MM.1S (cell line): Measurements from ENCODE around the gene PRRC1.

ENCODE experiments used
- DNase-seq: peaks from one replicate; pipeline ENCODE4 v3.0.0-alpha.2; 2015
- H2AFZ ChIP-seq: fragments of 300-600 bp; sonication (generic); 2 replicates; pipeline ENCODE4 v1.6.0; 2016; ENCODE audit warnings: antibody characterized with exemption, low read length
- H3F3A ChIP-seq: fragments of 300-600 bp; sonication (generic); 2 replicates; pipeline ENCODE4 v1.6.1; 2016; ENCODE audit warnings: mild to moderate bottlenecking, antibody characterized with exemption, low read length, moderate library complexity, mixed read lengths; ENCODE audit not compliant: insufficient read depth
- H3K27ac ChIP-seq: fragments of 300-600 bp; sonication (generic); 2 replicates; pipeline ENCODE4 v1.5.1; 2016; ENCODE audit warnings: mild to moderate bottlenecking, low read length
- H3K27me3 ChIP-seq: fragments of 300-600 bp; sonication (generic); replicated peaks from 2 replicates; pipeline ENCODE4 v1.6.0; 2016; ENCODE audit warnings: low read length; ENCODE audit not compliant: insufficient read depth
- H3K36me3 ChIP-seq: fragments of 300-600 bp; sonication (generic); replicated peaks from 2 replicates; pipeline ENCODE4 v1.6.1; 2016; ENCODE audit warnings: mild to moderate bottlenecking, low read length, mixed read lengths; ENCODE audit not compliant: insufficient read depth
- H3K4me1 ChIP-seq: fragments of 300-600 bp; sonication (generic); 2 replicates; pipeline ENCODE4 v1.6.1; 2016; ENCODE audit warnings: low read length, mixed read lengths
- H3K4me2 ChIP-seq: fragments of 300-600 bp; sonication (generic); 2 replicates; pipeline ENCODE4 v1.6.0; 2016; ENCODE audit warnings: low read depth, low read length
- H3K4me3 ChIP-seq: fragments of 300-600 bp; sonication (generic); 2 replicates; pipeline ENCODE4 v1.5.1; 2016; ENCODE audit warnings: low read length, mixed read lengths
- H3K79me2 ChIP-seq: fragments of 300-600 bp; sonication (generic); 2 replicates; pipeline ENCODE4 v1.6.1; 2016; ENCODE audit warnings: mixed run types, low read length, mixed read lengths
- H3K9ac ChIP-seq: fragments of 300-600 bp; sonication (generic); 2 replicates; pipeline ENCODE4 v1.6.1; 2016; ENCODE audit warnings: low read length, mixed read lengths
- H3K9me2 ChIP-seq: fragments of 300-600 bp; sonication (generic); replicated peaks from 2 replicates; pipeline ENCODE4 v1.6.1; 2016; ENCODE audit warnings: mild to moderate bottlenecking, low read length, mixed read lengths; ENCODE audit not compliant: insufficient read depth
- H3K9me3 ChIP-seq: fragments of 300-600 bp; sonication (generic); replicated peaks from 2 replicates; pipeline ENCODE4 v1.6.1; 2016; ENCODE audit warnings: mild to moderate bottlenecking, low read length, mixed read lengths; ENCODE audit not compliant: insufficient read depth
- H4K20me1 ChIP-seq: fragments of 300-600 bp; sonication (generic); 2 replicates; pipeline ENCODE4 v1.6.1; 2016; ENCODE audit warnings: mild to moderate bottlenecking, low read length, moderate library complexity, mixed read lengths; ENCODE audit not compliant: insufficient read depth
- CTCF ChIP-seq: fragments of 300-600 bp; sonication (generic); IDR thresholded peaks from 2 replicates; pipeline ENCODE4 v1.5.1; 2016; ENCODE audit warnings: antibody characterized with exemption, low read length, mixed read lengths
- EZH2 ChIP-seq: fragments of 300-600 bp; sonication (generic); optimal IDR thresholded peaks from 2 replicates; pipeline ENCODE3; 2017; ENCODE audit warnings: low read depth, mild to moderate bottlenecking, antibody characterized with exemption, low read length, mixed read lengths
- EZH2phosphoT487 ChIP-seq: fragments of 300-600 bp; sonication (generic); IDR thresholded peaks from 2 replicates; pipeline ENCODE4 v1.6.1; 2018; ENCODE audit warnings: antibody characterized with exemption, low read length

Gene PRRC1

GRCh38 chr5:127596501-127596900, 79.1 kb downstream of the PRRC1 start:
- Histone ChIP-seq H3F3A (no peaks in the 10 kb centered on the region), H4K20me1 (no peaks in the 10 kb centered on the region), H3K9ac (no peak overlapping the region), H3K36me3 (no peaks in the 10 kb centered on the region), H3K79me2 (no peaks in the 10 kb centered on the region), H3K27me3 (no peaks in the 10 kb centered on the region), H3K4me3 (no peak overlapping the region), H3K27ac (no peak overlapping the region), H3K4me1 (no peaks in the 10 kb centered on the region), H3K9me2 (no peaks in the 10 kb centered on the region), H3K9me3 (no peaks in the 10 kb centered on the region), H2AFZ (no peak overlapping the region), H3K4me2 (no peak overlapping the region)
- no peak for DNase-seq
- no peak for TF ChIP-seq EZH2phosphoT487
- TF ChIP-seq CTCF = no peak
- no peak for TF ChIP-seq EZH2

- Histone ChIP-seq H3K9me2 (no peaks in the 10 kb centered on the region), H3K27ac (no peak overlapping the region), H3K9ac (no peak overlapping the region), H3K79me2 (no peaks in the 10 kb centered on the region), H3K4me1 (no peaks in the 10 kb centered on the region), H3K4me2 (no peak overlapping the region), H3K27me3 (no peaks in the 10 kb centered on the region), H3K9me3 (no peaks in the 10 kb centered on the region), H3K4me3 (no peak overlapping the region), H4K20me1 (no peaks in the 10 kb centered on the region), H2AFZ (no peak overlapping the region), H3K36me3 (no peaks in the 10 kb centered on the region), H3F3A (no peaks in the 10 kb centered on the region)
- TF ChIP-seq EZH2phosphoT487 (no peak), CTCF (no peak), EZH2 (no peak)
- DNase-seq = no peak
Measured at GRCh38 chr5:127599320-127599719, 81.9 kb downstream of the PRRC1 start.

- no peaks in the 10 kb centered on the region for H3K9me2 ChIP-seq
- no peak overlapping the region for H3K27ac ChIP-seq
- no peaks in the 10 kb centered on the region for H3K4me1 ChIP-seq
- TF ChIP-seq EZH2 (no peak), CTCF (no peak), EZH2phosphoT487 (no peak)
- no peaks in the 10 kb centered on the region for H3K27me3 ChIP-seq
- H3K9ac ChIP-seq = no peak overlapping the region
- no peaks in the 10 kb centered on the region for H3F3A ChIP-seq
- no peaks in the 10 kb centered on the region for H3K36me3 ChIP-seq
- no peaks in the 10 kb centered on the region for H3K79me2 ChIP-seq
- no peak overlapping the region for H3K4me2 ChIP-seq
- no peaks in the 10 kb centered on the region for H4K20me1 ChIP-seq
- no peak overlapping the region for H3K4me3 ChIP-seq
- H3K9me3 ChIP-seq = no peaks in the 10 kb centered on the region
- H2AFZ ChIP-seq = no peak overlapping the region
- no peak for DNase-seq
Measured at GRCh38 chr5:127599847-127600246, 82.4 kb downstream of the PRRC1 start.
